Measurements from ENCODE around the gene RNU6-1.

Gene RNU6-1

GRCh38 chr15:67839929-67840748 is at the start of gene RNU6-1:
TSS of gene RNU6-1 (minus strand) at chr15:67840045.
- peak within 1 kb of the TSS; percentile 97 for H3K4me3 ChIP-seq (ENCODE audit: low read depth, low read length)
- DNase-seq (ENCODE audit: low read depth) = peak; percentile 69

GRCh38 chr15:67887776-67888175 is 47.9 kb upstream of the RNU6-1 start:
- H3K4me3 ChIP-seq (ENCODE audit: low read depth, low read length) = no peak overlapping the region
- DNase-seq (ENCODE audit: low read depth) = no peak

GRCh38 chr15:67885861-67886260 is 46.0 kb upstream of the RNU6-1 start:
- DNase-seq (ENCODE audit: low read depth) = no peak
- H3K4me3 ChIP-seq (ENCODE audit: low read depth, low read length) = no peak overlapping the region

GRCh38 chr15:67885175-67885523 is 45.3 kb upstream of the RNU6-1 start:
- DNase-seq (ENCODE audit: low read depth) = no peak
- peak overlapping the region; percentile 34 for H3K4me3 ChIP-seq (ENCODE audit: low read depth, low read length)

GRCh38 chr15:67884514-67885174 is 44.8 kb upstream of the RNU6-1 start:
- peak overlapping the region; percentile 34 for H3K4me3 ChIP-seq (ENCODE audit: low read depth, low read length)
- DNase-seq (ENCODE audit: low read depth) = peak; percentile 81

GRCh38 chr15:67884009-67884408 is 44.2 kb upstream of the RNU6-1 start:
- no peak overlapping the region for H3K4me3 ChIP-seq (ENCODE audit: low read depth, low read length)
- no peak for DNase-seq (ENCODE audit: low read depth)

- H3K4me3 ChIP-seq (ENCODE audit: low read depth, low read length) = no peak overlapping the region
- DNase-seq (ENCODE audit: low read depth) = no peak
Measured at GRCh38 chr15:67883234-67883773, 43.5 kb upstream of the RNU6-1 start.

GRCh38 chr15:67882487-67883233 is 42.8 kb upstream of the RNU6-1 start:
- DNase-seq (ENCODE audit: low read depth) = no peak

GRCh38 chr15:67880651-67881182 is 40.9 kb upstream of the RNU6-1 start:
- DNase-seq (ENCODE audit: low read depth) = no peak
- H3K4me3 ChIP-seq (ENCODE audit: low read depth, low read length) = no peak overlapping the region

More at GRCh38 chr15:67882487-67883233, 42.8 kb upstream of the RNU6-1 start:
- no peak overlapping the region for H3K4me3 ChIP-seq (ENCODE audit: low read depth, low read length)

- H3K4me3 ChIP-seq (ENCODE audit: low read depth, low read length) = no peak overlapping the region
- no peak for DNase-seq (ENCODE audit: low read depth)
Measured at GRCh38 chr15:67879440-67880129, 39.7 kb upstream of the RNU6-1 start.

GRCh38 chr15:67878712-67879206 is 38.9 kb upstream of the RNU6-1 start:
- DNase-seq (ENCODE audit: low read depth) = no peak
- H3K4me3 ChIP-seq (ENCODE audit: low read depth, low read length) = no peak overlapping the region

GRCh38 chr15:67873777-67874176 is 33.9 kb upstream of the RNU6-1 start:
- H3K4me3 ChIP-seq (ENCODE audit: low read depth, low read length) = no peak overlapping the region
- no peak for DNase-seq (ENCODE audit: low read depth)

GRCh38 chr15:67870868-67871408 is 31.1 kb upstream of the RNU6-1 start:
- no peak for DNase-seq (ENCODE audit: low read depth)
- H3K4me3 ChIP-seq (ENCODE audit: low read depth, low read length) = no peak overlapping the region

- no peak overlapping the region for H3K4me3 ChIP-seq (ENCODE audit: low read depth, low read length)
- DNase-seq (ENCODE audit: low read depth) = no peak
Measured at GRCh38 chr15:67869701-67870100, 29.9 kb upstream of the RNU6-1 start.

- H3K4me3 ChIP-seq (ENCODE audit: low read depth, low read length) = no peak overlapping the region
- no peak for DNase-seq (ENCODE audit: low read depth)
Measured at GRCh38 chr15:67865766-67866165, 25.9 kb upstream of the RNU6-1 start.

- no peak for DNase-seq (ENCODE audit: low read depth)
- H3K4me3 ChIP-seq (ENCODE audit: low read depth, low read length) = no peak overlapping the region
Measured at GRCh38 chr15:67865331-67865730, 25.5 kb upstream of the RNU6-1 start.

- H3K4me3 ChIP-seq (ENCODE audit: low read depth, low read length) = peak overlapping the region; percentile 34
- no peak for DNase-seq (ENCODE audit: low read depth)
Measured at GRCh38 chr15:67863442-67863987, 23.7 kb upstream of the RNU6-1 start.

GRCh38 chr15:67862750-67863441 is 23.1 kb upstream of the RNU6-1 start:
- H3K4me3 ChIP-seq (ENCODE audit: low read depth, low read length) = peak overlapping the region; percentile 34
- DNase-seq (ENCODE audit: low read depth) = no peak
